Measurements from ENCODE around the gene UMPS.

- no peak for TF ChIP-seq CTCF (optimal IDR thresholded peaks at IDR 0.05 in 1 of 3, IDR thresholded peaks at IDR 0.05 in 1 of 3, conservative IDR thresholded peaks at IDR 0.05 in 1 of 3; ENCODE audit: extremely low read depth in 1 of 3, insufficient read depth in 2 of 3, low read length in 3 of 3)
- no peak for TF ChIP-seq EZH2 (IDR thresholded peaks at IDR 0.05; ENCODE audit: low read length)
Observed at GRCh38 chr3:124759666-124760401, 29.6 kb downstream of the UMPS start.
